Memory B cell (primary cell): ENCODE results near the gene APEH.

Experiments
- ATAC-seq: fragments of 150-1000 bp; cut with Tn5 transposase; 2 replicates; pipeline ENCODE4 v1.10.0; 2021; ENCODE audit warnings: low read depth, mild to moderate bottlenecking, moderate library complexity
- DNase-seq, 2 donors: peaks; one replicate each; pipeline ENCODE4 v3.0.0; 2022; ENCODE audit warnings: low spot score in 2 of 2
- H3K27ac Mint-ChIP-seq: one replicate; pipeline ENCODE4 v1.8.0; 2022; ENCODE audit warnings: mild to moderate bottlenecking, moderate library complexity, mixed read lengths
- H3K27me3 Mint-ChIP-seq: one replicate; pipeline ENCODE4 v1.8.0; 2022; ENCODE audit warnings: mixed read lengths
- H3K36me3 Mint-ChIP-seq: one replicate; pipeline ENCODE4 v1.8.0; 2022; ENCODE audit warnings: mild to moderate bottlenecking, mixed read lengths
- H3K4me1 Mint-ChIP-seq: one replicate; pipeline ENCODE4 v1.8.0; 2022; ENCODE audit warnings: mixed read lengths
- H3K4me3 Mint-ChIP-seq: one replicate; pipeline ENCODE4 v1.8.0; 2022; ENCODE audit warnings: mild to moderate bottlenecking, moderate library complexity, mixed read lengths
- H3K9me3 Mint-ChIP-seq: one replicate; pipeline ENCODE4 v1.8.0; 2022; ENCODE audit warnings: mixed read lengths

APEH gene

DNA sequence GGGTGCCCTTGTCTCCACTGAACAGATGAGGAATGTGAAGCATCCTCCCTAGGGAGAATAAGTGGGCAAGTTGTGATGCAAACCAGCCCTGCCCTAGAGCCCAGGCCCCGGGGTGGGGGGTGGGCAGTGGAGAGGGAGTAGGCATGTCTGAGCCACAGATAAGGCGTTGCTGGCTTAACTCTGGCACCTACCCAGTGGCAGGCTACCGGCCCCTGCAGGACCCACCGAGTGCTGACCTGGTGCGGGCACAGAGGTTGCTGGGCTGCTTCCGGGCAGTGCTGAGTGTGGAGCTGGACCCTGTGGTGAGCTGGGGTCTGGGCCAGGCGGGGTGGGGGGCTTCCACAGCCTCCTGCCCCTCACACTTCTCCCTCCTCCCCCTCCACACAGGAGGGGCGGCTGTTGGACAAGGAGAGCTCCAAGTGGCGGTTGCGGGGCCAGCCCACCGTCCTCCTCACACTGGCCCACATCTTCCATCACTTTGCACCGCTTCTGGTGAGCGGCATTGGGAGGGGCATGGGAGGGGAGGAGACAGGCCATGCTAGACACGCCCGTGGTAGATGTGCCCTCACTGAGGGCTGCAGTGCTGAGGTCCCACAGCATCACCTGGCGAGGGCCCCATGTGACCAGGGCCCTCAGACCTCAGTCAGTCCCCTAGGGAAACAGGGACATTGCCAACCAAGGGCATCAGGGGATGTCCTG is 25.3 kb downstream of the APEH start:
- no peak overlapping the region for H3K4me3 Mint-ChIP-seq
- H3K36me3 Mint-ChIP-seq, result peaks cover 9% of the 10 kb centered on the region
- H3K4me1 Mint-ChIP-seq, result peaks cover 3% of the 10 kb centered on the region
- ATAC-seq, result no peak
- no peak for DNase-seq
- H3K27me3 Mint-ChIP-seq, result no peaks in the 10 kb centered on the region
- H3K9me3 Mint-ChIP-seq, result no peaks in the 10 kb centered on the region
- H3K27ac Mint-ChIP-seq, result no peak overlapping the region

DNA sequence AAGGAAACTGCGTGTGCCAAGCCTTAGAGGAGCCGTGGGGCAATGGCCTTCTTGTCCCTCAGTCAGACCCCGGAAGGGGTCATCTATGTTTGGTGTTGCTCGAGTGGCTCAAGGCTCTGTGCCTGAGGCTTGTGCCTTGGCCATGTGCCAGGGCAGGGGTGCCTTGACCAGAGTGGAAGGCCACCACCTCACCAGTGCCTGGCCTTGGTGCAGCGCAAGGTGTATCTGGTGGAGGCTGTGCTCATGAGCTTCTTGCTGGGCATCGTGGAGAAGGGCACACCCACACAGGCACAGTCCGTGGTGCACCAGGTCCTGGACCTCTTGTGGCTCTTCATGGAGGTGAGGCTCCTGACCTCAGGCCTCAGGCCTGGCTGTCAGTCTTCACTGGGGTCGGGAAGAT is 25.9 kb downstream of the APEH start:
- no peak for ATAC-seq
- Mint-ChIP-seq H3K4me3 (no peak overlapping the region), H3K27ac (no peak overlapping the region), H3K27me3 (no peaks in the 10 kb centered on the region), H3K4me1 (peaks cover 3% of the 10 kb centered on the region), H3K36me3 (peaks cover 9% of the 10 kb centered on the region), H3K9me3 (no peaks in the 10 kb centered on the region)
- DNase-seq, result no peak

DNA sequence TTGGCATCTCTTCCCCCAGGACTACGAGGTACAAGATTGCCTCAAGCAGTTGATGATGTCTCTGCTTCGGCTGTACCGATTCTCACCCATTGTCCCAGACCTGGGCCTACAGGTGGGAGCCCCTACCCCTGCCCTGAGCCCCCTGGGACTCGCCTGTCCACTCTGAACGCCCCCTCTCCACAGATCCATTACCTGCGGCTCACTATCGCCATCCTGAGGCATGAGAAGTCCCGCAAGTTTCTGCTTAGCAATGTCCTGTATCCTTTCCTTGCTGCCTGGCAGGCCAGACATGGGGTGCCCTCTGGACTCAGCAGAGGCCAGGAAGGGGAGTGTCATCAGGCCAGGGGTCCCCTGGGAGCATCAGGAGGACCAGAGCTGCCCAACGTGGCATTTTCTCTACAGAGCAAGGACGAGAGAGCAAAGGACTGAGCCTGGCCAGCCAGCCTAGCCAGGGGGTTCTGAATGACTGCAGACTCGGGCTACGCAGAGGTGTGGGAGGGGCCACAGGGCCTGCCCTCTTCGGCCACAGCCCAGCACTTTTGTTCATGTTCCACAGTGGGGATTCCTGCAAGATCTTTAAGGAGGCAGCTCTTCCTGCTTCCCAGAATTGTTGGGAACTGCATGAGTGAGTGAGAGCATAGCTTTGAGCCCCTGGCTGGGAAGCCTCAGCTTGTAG is 26.4 kb downstream of the APEH start:
- Mint-ChIP-seq H3K4me1 (peaks cover 3% of the 10 kb centered on the region), H3K9me3 (no peaks in the 10 kb centered on the region), H3K27ac (no peak overlapping the region), H3K27me3 (no peaks in the 10 kb centered on the region), H3K4me3 (no peak overlapping the region), H3K36me3 (peaks cover 9% of the 10 kb centered on the region)
- no peak for DNase-seq
- ATAC-seq, result no peak

DNA sequence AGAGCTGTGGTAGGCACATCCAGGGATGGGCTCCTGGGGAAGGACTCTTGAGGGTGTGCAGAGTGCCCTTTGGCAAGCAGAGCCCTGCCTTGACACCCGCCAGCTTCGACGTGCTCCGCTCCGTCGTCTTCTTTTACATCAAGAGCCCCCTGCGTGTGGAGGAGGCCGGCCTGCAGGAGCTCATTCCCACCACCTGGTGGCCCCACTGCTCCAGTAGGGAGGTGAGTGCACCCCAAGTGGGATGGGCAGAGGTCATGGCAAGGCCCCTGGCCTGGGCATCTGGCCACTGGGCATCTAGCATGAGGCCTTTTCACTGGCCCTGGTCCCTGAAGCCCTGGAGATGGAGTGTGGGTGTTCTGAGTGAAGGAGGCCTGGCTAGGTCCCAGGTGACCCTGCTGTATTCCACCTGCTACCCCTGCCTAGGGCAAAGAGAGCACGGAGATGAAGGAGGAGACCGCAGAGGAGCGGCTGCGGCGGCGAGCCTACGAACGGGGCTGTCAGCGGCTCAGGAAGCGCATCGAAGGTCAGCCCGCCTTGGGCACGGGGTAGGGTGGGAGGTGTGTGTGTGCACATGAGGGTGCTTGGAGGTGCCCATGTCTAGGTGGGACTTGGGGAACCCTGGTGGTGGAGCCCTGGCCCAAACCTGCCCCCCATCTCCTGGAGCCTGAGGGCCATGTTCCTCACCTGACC is 27.4 kb downstream of the APEH start:
- Mint-ChIP-seq H3K9me3 (no peaks in the 10 kb centered on the region), H3K4me3 (no peak overlapping the region), H3K4me1 (peaks cover 3% of the 10 kb centered on the region), H3K27me3 (no peaks in the 10 kb centered on the region), H3K36me3 (peaks cover 9% of the 10 kb centered on the region), H3K27ac (no peak overlapping the region)
- DNase-seq, result no peak
- ATAC-seq, result no peak

DNA sequence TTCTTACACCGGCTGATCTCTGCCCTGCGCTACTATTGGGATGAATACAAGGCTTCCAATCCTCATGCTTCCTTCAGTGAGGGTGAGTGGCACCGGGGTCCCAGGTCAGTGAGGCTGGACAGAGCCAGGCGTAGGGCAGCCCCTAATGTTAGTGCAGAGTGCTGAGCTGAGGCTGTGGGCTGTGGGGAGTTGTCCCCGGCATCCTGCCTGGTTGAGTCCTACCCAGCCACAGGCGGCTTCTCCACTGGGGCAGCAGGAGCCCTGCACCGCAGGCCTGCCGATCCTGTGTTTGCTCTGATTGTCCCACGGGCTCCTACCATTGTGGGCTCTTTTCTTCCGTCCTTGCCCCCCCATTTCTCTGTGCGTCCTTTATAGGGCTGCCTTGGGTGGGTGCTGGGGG is 28.5 kb downstream of the APEH start:
- ATAC-seq, result no peak
- Mint-ChIP-seq H3K27ac (no peak overlapping the region), H3K4me1 (peaks cover 7% of the 10 kb centered on the region), H3K36me3 (peaks cover 8% of the 10 kb centered on the region), H3K4me3 (no peak overlapping the region), H3K27me3 (no peaks in the 10 kb centered on the region), H3K9me3 (no peaks in the 10 kb centered on the region)
- DNase-seq, result no peak

DNA sequence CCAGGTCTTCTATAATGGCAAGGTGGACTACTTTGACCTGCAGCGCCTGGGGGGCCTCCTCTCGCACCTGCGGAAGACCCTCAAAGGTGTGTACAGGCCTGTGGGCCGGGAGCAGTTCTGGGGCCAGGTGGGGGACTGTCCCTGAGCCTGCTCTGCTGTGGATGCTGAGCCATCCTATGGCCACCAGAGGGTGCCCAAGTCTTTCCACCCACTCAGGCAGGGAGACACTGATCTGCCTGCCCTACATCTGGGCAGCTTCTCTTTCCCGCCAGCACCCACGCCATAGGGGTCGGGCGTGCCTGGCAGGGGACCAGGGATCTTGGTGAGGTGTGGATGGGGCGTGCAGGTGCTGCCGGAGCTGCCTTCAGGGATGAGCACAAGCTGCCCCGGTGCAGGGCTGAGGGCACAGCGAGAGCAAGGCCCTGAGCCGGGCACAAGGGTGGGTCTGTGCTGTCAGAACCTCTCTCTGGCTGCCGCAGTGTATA is 29.3 kb downstream of the APEH start:
- no peaks in the 10 kb centered on the region for H3K27me3 Mint-ChIP-seq
- peak; percentile 66 to 68 for DNase-seq

DNA sequence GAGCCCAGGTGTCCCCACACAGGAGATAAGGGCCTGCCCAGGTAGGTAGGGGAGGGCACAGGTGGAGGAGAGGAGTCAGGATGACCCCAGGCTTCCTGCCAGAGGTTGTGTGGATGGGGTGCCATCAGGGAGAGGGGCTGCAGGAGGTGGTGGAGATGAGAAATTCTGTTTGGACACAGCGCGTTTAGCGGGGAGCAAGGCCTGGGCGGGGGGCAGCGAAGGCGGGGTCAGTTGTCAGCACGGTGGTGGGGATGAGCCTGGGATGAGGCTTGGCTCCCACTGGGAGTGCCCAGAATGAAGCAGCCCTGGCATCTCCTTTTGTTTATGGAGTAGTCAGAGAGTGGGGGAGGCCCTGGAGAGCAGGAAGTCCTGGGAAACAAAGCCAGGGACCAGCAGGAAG is 29.8 kb downstream of the APEH start:
- H3K27me3 Mint-ChIP-seq, result no peaks in the 10 kb centered on the region
- ATAC-seq (no peak), DNase-seq (no peak)
- peaks cover 9% of the 10 kb centered on the region for H3K4me1 Mint-ChIP-seq
- H3K9me3 Mint-ChIP-seq, result no peaks in the 10 kb centered on the region
- no peak overlapping the region for H3K4me3 Mint-ChIP-seq
- peak overlapping the region; percentile 67 for H3K27ac Mint-ChIP-seq
- peaks cover 10% of the 10 kb centered on the region for H3K36me3 Mint-ChIP-seq

More for the DNA sequence above, 29.3 kb downstream of the APEH start:
- Mint-ChIP-seq H3K9me3 (no peaks in the 10 kb centered on the region), H3K4me3 (no peak overlapping the region), H3K4me1 (peaks cover 9% of the 10 kb centered on the region), H3K27ac (peak overlapping the region; percentile 67), H3K36me3 (peaks cover 9% of the 10 kb centered on the region)
- peak; percentile 100 for ATAC-seq

DNA sequence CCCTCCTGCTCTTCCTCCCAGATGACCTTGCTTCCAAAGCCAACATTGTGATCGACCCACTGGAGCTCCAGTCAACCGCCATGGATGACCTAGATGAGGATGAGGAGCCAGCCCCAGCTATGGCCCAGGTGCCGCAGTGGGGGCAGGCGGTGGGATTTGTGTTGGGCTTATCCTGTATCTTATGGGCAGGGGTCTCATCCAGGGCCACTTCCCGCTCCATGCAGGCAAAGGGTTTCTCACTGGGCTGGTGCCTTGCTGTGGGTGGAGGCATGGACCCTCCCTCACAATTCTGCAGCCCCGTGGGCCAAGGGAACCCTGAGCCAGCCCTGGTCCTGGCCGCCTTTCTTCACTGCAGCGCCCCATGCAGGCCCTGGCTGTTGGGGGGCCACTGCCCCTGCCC is 30.5 kb downstream of the APEH start:
- no peak for DNase-seq
- Mint-ChIP-seq H3K36me3 (peaks cover 10% of the 10 kb centered on the region), H3K27ac (no peak overlapping the region), H3K4me3 (no peak overlapping the region), H3K9me3 (no peaks in the 10 kb centered on the region), H3K27me3 (no peaks in the 10 kb centered on the region), H3K4me1 (peaks cover 9% of the 10 kb centered on the region)
- ATAC-seq, result no peak

DNA sequence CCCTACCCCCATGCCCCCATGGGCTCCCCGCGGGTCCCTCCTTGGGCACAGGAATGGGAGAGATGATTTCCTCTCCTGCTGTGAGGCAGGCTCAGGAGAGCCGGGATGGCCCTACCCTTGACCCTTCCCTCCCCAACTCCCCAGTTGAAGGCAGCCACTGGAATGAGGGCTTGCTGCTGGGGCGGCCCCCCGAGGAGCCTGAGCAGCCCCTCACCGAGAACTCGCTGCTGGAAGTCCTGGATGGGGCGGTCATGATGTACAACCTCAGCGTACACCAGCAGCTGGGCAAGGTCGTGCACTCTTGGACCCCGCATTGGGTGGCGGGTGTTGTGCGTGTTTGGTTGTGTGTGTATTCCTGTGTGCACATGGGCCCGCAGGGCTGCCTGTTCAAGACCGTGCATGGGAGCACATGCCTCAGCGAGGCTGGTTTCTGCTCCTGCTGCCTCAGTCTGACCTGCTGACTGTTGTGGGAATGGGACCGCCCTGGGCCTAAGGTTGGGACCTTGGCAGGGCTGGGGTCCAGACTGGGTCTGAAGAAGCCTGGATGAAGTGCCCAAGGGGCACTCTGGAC is 31.3 kb downstream of the APEH start:
- H3K4me1 Mint-ChIP-seq, result peaks cover 9% of the 10 kb centered on the region
- no peaks in the 10 kb centered on the region for H3K9me3 Mint-ChIP-seq
- no peaks in the 10 kb centered on the region for H3K27me3 Mint-ChIP-seq
- H3K36me3 Mint-ChIP-seq, result peaks cover 10% of the 10 kb centered on the region
- ATAC-seq (no peak), DNase-seq (no peak)
- no peak overlapping the region for H3K4me3 Mint-ChIP-seq
- no peak overlapping the region for H3K27ac Mint-ChIP-seq

DNA sequence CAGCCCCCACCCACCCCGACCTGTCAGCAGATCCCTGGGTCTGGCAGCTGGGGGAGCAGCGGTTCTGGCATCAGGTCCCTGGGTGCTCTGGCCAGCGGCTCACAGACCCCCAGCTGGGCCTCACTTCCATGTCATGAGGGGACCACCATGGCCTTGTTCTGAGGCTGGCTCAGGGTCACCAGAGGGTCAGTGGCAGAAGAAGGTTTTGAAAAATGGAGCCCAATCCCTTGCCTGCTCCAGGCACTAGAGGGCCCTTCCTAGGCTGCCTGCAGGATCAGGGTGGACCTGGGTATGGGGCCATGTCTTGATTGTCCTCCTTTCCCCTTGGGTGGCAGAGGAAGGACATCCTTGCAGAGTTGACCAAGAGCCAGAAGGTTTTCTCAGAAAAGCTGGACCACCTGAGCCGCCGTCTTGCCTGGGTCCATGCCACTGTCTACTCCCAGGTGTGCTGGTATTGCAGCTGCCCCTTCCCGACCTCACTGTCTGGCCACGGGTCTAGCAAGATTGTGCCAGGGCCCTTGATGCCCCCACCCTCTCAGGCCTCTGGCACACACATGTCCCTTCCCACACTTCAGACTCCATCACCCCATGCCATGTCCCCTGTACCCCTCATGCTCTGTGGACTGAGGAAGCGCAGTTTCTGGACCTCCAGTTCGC is 32.4 kb downstream of the APEH start:
- H3K27ac Mint-ChIP-seq, result no peak overlapping the region
- no peak for DNase-seq
- no peaks in the 10 kb centered on the region for H3K9me3 Mint-ChIP-seq

DNA sequence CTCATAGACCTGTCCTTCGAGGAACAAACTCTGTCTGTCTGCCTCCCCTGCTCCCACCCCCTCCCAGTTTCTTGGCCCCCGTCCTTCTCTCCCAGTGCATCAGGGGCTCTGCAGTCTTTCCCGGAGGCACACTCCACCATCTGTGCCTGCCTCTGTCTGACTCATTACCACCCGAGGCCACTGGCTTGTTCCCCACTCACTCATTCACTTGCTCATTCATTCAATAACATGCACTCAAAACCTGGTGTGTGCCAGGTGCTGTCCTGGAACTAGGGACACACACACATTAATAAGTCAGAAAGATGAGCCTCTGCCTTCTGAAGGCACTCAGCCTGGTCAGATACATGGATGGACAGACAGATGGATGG is 32.9 kb downstream of the APEH start:
- peaks cover 9% of the 10 kb centered on the region for H3K4me1 Mint-ChIP-seq
- H3K9me3 Mint-ChIP-seq, result no peaks in the 10 kb centered on the region
- H3K27ac Mint-ChIP-seq, result no peak overlapping the region
- H3K27me3 Mint-ChIP-seq, result no peaks in the 10 kb centered on the region
- no peak for DNase-seq
- H3K36me3 Mint-ChIP-seq, result peaks cover 12% of the 10 kb centered on the region
- H3K4me3 Mint-ChIP-seq, result no peak overlapping the region
- ATAC-seq, result no peak

More for the DNA sequence above, 32.4 kb downstream of the APEH start:
- Mint-ChIP-seq H3K4me1 (peaks cover 9% of the 10 kb centered on the region), H3K36me3 (peaks cover 12% of the 10 kb centered on the region), H3K27me3 (no peaks in the 10 kb centered on the region), H3K4me3 (no peak overlapping the region)
- ATAC-seq, result no peak

DNA sequence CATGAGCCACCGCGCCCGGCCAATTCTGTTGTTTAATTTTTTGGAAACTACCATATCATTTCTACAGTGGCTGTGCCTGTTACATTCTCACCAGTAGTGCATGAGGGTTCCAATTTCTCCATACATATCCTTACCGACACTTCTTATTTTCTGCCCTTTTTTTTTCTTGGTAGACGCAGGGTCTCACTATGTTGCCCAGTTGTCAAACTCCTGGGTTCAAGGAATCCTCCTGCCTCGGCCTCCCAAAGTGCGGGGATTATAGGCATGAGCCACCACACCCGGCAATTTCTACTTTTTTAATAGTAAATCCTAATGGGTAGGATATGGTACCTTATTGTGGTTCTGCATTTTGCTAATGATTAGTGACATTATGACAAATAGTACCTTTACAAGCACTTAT is 35.7 kb downstream of the APEH start:
- ATAC-seq, result no peak
- Mint-ChIP-seq H3K4me1 (peaks cover 6% of the 10 kb centered on the region), H3K27me3 (no peaks in the 10 kb centered on the region), H3K27ac (no peak overlapping the region), H3K36me3 (peaks cover 7% of the 10 kb centered on the region), H3K4me3 (no peak overlapping the region), H3K9me3 (no peaks in the 10 kb centered on the region)
- no peak for DNase-seq

DNA sequence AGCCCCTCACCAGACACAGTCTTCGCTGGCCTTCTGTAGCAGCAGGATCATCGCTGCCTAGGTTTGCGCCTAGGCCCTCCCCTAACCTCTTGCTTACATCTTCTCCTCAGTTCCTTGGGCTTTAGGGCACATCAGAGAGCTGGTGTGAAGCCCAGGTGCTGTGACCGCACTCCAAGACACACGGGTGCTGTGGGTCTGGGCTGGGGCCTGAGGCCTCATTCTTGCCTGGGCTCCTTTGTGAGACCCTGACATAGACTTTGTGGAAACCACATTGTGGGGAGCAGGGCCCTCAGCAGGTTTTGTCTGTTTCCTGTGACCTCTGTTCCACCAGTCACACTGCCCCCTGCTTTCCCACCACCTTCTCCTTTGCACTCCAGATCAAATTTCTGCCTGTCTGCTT is 37.3 kb downstream of the APEH start:
- Mint-ChIP-seq H3K9me3 (no peaks in the 10 kb centered on the region), H3K27me3 (no peaks in the 10 kb centered on the region), H3K4me1 (peaks cover 6% of the 10 kb centered on the region), H3K36me3 (peaks cover 7% of the 10 kb centered on the region), H3K27ac (no peak overlapping the region), H3K4me3 (no peak overlapping the region)
- no peak for DNase-seq
- no peak for ATAC-seq

DNA sequence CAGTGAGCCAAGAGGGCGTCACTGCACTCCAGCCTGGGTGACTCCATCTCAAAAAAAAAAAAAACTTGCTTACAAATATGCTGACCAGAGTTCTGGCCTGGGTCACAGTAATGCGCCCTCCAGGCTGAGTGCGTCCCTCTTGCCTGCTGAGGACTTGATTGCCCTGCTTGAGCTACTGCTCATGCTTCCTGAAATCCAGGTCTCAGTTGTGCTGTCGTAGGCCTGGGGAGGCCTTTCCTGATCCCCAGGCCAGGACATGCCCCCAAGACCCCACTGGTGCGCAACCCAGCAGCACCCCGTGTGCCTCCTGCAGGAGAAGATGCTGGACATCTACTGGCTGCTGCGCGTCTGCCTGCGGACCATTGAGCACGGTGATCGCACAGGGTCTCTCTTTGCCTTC is 38.0 kb downstream of the APEH start:
- no peak overlapping the region for H3K4me3 Mint-ChIP-seq
- peaks cover 4% of the 10 kb centered on the region for H3K4me1 Mint-ChIP-seq
- H3K27me3 Mint-ChIP-seq, result no peaks in the 10 kb centered on the region
- H3K27ac Mint-ChIP-seq, result no peak overlapping the region
- no peak for DNase-seq
- no peaks in the 10 kb centered on the region for H3K9me3 Mint-ChIP-seq
- no peak for ATAC-seq
- H3K36me3 Mint-ChIP-seq, result peaks cover 5% of the 10 kb centered on the region
